22Rv1 (cell line): ENCODE measurements around the gene CRHR2.

Experiments used
- H3K27ac ChIP-seq: fragments of 450-650 bp; 2 replicates; pipeline ENCODE4 v1.5.1; 2017
- CTCF ChIP-seq: fragments of 450-650 bp; IDR thresholded peaks from 2 replicates; pipeline ENCODE4 v1.5.1; 2017; ENCODE audit warnings: mild to moderate bottlenecking
- ZFX ChIP-seq: fragments of 450-650 bp; IDR thresholded peaks from 2 replicates; pipeline ENCODE4 v1.6.1; 2017; ENCODE audit warnings: antibody characterized with exemption, borderline replicate concordance

The CRHR2 gene

GRCh38 chr7:30692438-30692837, 10.2 kb upstream of the CRHR2 start:
- no peak overlapping the region for H3K27ac ChIP-seq
- TF ChIP-seq ZFX (no peak), CTCF (no peak)

DNA sequence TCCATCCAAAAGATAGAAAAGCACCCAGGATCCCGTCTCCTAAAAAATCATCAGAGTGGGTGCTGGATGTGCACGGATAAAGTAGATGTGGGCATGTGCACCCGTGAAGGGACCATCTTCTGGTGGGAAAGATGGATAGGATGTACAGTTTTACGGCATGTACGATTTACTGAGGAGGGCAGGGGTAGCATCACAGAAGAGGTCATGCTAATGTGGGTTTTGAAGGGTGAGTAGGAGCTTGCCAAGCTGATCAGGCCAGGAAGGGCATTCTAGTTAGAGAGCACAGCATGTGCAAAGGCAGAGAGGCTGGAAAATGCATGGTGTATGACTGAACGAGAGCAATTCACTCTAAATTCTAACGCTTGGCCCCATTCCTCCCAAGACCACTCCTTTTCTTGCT, 7.8 kb upstream of the CRHR2 start:
- no peak for TF ChIP-seq CTCF
- TF ChIP-seq ZFX = no peak

GRCh38 chr7:30688718-30689221, 6.5 kb upstream of the CRHR2 start:
- no peak overlapping the region for H3K27ac ChIP-seq
- no peak for TF ChIP-seq ZFX
- no peak for TF ChIP-seq CTCF

More for the DNA sequence above, 7.8 kb upstream of the CRHR2 start:
- no peak overlapping the region for H3K27ac ChIP-seq

DNA sequence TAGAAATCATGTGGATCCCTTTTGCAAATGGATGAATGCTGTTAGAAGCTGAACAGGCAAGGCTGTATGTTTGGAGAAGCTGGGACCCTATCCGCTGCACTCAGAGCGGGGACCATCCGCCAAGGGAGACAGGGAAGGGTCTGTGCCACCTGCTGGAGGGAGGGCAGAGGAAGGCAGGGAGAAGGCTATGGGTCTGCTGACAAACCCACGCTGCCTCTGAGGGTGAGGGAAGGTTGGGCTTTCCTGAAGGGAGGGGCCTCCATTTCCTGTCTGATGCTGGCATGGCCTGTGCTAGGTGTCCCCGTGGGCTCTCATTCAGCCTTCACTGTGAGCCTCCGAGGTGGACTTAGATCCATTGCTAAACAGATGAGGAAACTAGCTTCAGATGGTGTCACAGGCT, 5.3 kb upstream of the CRHR2 start:
- H3K27ac ChIP-seq = no peak overlapping the region
- TF ChIP-seq CTCF = no peak
- no peak for TF ChIP-seq ZFX

DNA sequence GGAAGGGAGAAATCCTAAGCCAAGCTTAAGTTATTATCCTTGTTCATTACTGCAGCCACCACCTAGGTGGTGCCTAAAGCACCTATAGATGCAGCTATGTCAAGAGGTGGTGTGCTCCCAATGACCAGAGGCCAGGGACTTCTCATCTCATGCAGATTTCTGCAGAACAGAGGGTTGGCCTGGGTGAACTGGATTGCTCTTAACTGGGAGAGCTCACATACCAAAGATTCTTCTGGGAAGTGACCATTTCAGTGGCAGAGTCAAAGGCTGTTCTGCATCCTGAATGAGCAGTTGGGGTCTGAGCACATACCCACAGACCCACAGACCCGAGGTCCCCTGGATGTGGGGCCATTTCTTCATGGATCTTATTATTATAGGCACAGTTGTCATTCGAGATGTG, 2.1 kb upstream of the CRHR2 start:
- no peak overlapping the region for H3K27ac ChIP-seq
- TF ChIP-seq ZFX (no peak), CTCF (no peak)

- no peak overlapping the region for H3K27ac ChIP-seq
- TF ChIP-seq ZFX = no peak
Measured at GRCh38 chr7:30683816-30684215, 1.6 kb upstream of the CRHR2 start.

GRCh38 chr7:30683306-30683705, 1.1 kb upstream of the CRHR2 start:
- TF ChIP-seq ZFX = no peak
- TF ChIP-seq CTCF = no peak
- no peak overlapping the region for H3K27ac ChIP-seq

GRCh38 chr7:30681815-30682211, 443 bp downstream of the CRHR2 start:
- no peak for TF ChIP-seq ZFX
- H3K27ac ChIP-seq = no peak overlapping the region
